GM23338 (cell line): ENCODE measurements around the gene KLHL41. TPM values are rescaled to one million over a fixed set of nuclear protein-coding genes. Genes with fewer than 3 reads are reported as not detected.

Experiments used
- ATAC-seq: fragments of 200-7000 bp; cut with Tn5 transposase; 3 replicates; pipeline ENCODE4 v1.9.1; 2020
- DNase-seq: peaks from one replicate; pipeline ENCODE4 v3.0.0-alpha.2; 2015; ENCODE audit warnings: low spot score
- H2AFZ ChIP-seq: fragments of 200-600 bp; sonication (generic); 2 replicates; pipeline ENCODE4 v1.8.0; 2016; ENCODE audit warnings: antibody characterized with exemption, mild to moderate bottlenecking, moderate library complexity
- H3F3A ChIP-seq: fragments of 200-600 bp; sonication (generic); replicated peaks from 2 replicates; pipeline ENCODE4 v1.8.0; 2017; ENCODE audit warnings: antibody characterized with exemption, mixed run types, low read depth
- H3K27ac ChIP-seq: fragments of 200-600 bp; sonication (generic); 2 replicates; pipeline ENCODE4 v1.6.1; 2016; ENCODE audit warnings: low read depth
- H3K27me3 ChIP-seq: fragments of 200-600 bp; sonication (generic); 2 replicates; pipeline ENCODE4 v1.8.0; 2016; ENCODE audit warnings: mild to moderate bottlenecking, mixed run types, moderate library complexity; ENCODE audit not compliant: insufficient read depth
- H3K36me3 ChIP-seq: fragments of 200-600 bp; sonication (generic); 2 replicates; pipeline ENCODE4 v1.8.0; 2016; ENCODE audit warnings: mild to moderate bottlenecking; ENCODE audit not compliant: insufficient read depth
- H3K4me1 ChIP-seq: fragments of 200-600 bp; sonication (generic); 2 replicates; pipeline ENCODE4 v1.8.0; 2016; ENCODE audit warnings: mild to moderate bottlenecking, moderate library complexity; ENCODE audit not compliant: insufficient read depth
- H3K4me2 ChIP-seq: fragments of 200-600 bp; sonication (generic); 2 replicates; pipeline ENCODE4 v1.7.1; 2017; ENCODE audit warnings: mixed run types
- H3K4me3 ChIP-seq: fragments of 200-600 bp; sonication (generic); 2 replicates; pipeline ENCODE4 v1.6.1; 2016; ENCODE audit warnings: mixed run types
- H3K79me2 ChIP-seq: fragments of 200-600 bp; sonication (generic); replicated peaks from 2 replicates; pipeline ENCODE4 v1.8.0; 2017; ENCODE audit warnings: mild to moderate bottlenecking; ENCODE audit not compliant: insufficient read depth
- H3K9me2 ChIP-seq: fragments of 200-600 bp; sonication (generic); 2 replicates; pipeline ENCODE4 v1.8.0; 2017; ENCODE audit not compliant: insufficient read depth
- H4K20me1 ChIP-seq: fragments of 200-600 bp; sonication (generic); replicated peaks from 2 replicates; pipeline ENCODE4 v1.8.0; 2017; ENCODE audit warnings: mild to moderate bottlenecking; ENCODE audit not compliant: insufficient read depth
- H3K27ac Mint-ChIP-seq: 2 replicates; pipeline ENCODE4 v1.8.0; 2020; ENCODE audit warnings: inconsistent platforms, mild to moderate bottlenecking, moderate library complexity, mixed read lengths
- H3K27me3 Mint-ChIP-seq: 3 replicates; pipeline ENCODE4 v1.8.0; 2022; ENCODE audit warnings: low read depth, mild to moderate bottlenecking, moderate library complexity, mixed read lengths, inconsistent platforms; ENCODE audit not compliant: insufficient read depth, poor library complexity
- H3K36me3 Mint-ChIP-seq: 3 replicates; pipeline ENCODE4 v1.8.0; 2021; ENCODE audit warnings: low read depth, mild to moderate bottlenecking, inconsistent platforms, moderate library complexity, mixed read lengths
- H3K4me1 Mint-ChIP-seq: 3 replicates; pipeline ENCODE4 v1.8.0; 2020; ENCODE audit warnings: mild to moderate bottlenecking, inconsistent platforms, mixed read lengths
- H3K4me3 Mint-ChIP-seq: 3 replicates; pipeline ENCODE4 v1.8.0; 2021; ENCODE audit warnings: moderate library complexity, mild to moderate bottlenecking, inconsistent platforms, mixed read lengths
- H3K9me3 Mint-ChIP-seq: 3 replicates; pipeline ENCODE4 v1.8.0; 2020; ENCODE audit warnings: moderate library complexity, mild to moderate bottlenecking, inconsistent platforms, mixed read lengths
- NANOG ChIP-seq: IDR thresholded peaks from 2 replicates; pipeline ENCODE4 v1.6.1; 2016; ENCODE audit warnings: antibody characterized with exemption, borderline replicate concordance
- POLR2AphosphoS5 ChIP-seq: IDR thresholded peaks from 2 replicates; pipeline ENCODE4 v1.6.1; 2016; ENCODE audit warnings: antibody characterized with exemption, low read depth
- STAT1 ChIP-seq: IDR thresholded peaks from one replicate; pipeline ENCODE4 v1.6.1; 2016; ENCODE audit warnings: antibody characterized with exemption; ENCODE audit not compliant: unreplicated experiment
- ZNF114 ChIP-seq: fragments of 250-450 bp; sonication (Bioruptor Pico); IDR thresholded peaks from 2 replicates; pipeline ENCODE4 v1.5.0; 2020; ENCODE audit warnings: mild to moderate bottlenecking, moderate library complexity
- ZNF462 ChIP-seq: fragments of 250-450 bp; sonication (Bioruptor Pico); IDR thresholded peaks from 2 replicates; pipeline ENCODE4 v1.5.0; 2020; ENCODE audit warnings: mild to moderate bottlenecking, moderate library complexity
- polyA plus RNA-seq: library from polyadenylated mRNA; unstranded; fragments of >200 nt; fragmentation: Nextera tagmentation; extraction: Ambion mirVana; gene quantifications from 2 replicates; pipeline ENCODE4 v1.2.1, GENCODE V29; 2016
- total RNA-seq: library from RNA; depleted of rRNA; stranded (reverse); fragments of >200 nt; shearing (Covaris generic); gene quantifications from 2 replicates; pipeline ENCODE4 v1.2.3, GENCODE V29; 2014
- TF ChIP-seq, protein P1 (sequence below): IDR thresholded peaks from 2 replicates; pipeline ENCODE4 v1.6.1; 2016; ENCODE audit warnings: antibody characterized with exemption
- TF ChIP-seq, protein P2 (sequence below), 2 experiments: fragments of 200-600 bp in 1 of 2; sonication (generic) in 1 of 2; conservative IDR thresholded peaks; 2 replicates each; pipeline versions ENCODE4 v1.5.1 to v1.6.1; 2016 to 2017; ENCODE audit warnings: antibody characterized with exemption in 2 of 2, low read depth in 2 of 2, mild to moderate bottlenecking in 2 of 2, moderate library complexity in 1 of 2

The KLHL41 gene
- total and polyA plus RNA-seq, 2 experiments from 2014 or later, result not detected

GRCh38 chr2:169507698-169508097 is 1.8 kb upstream of the KLHL41 start (continued):
- TF ChIP-seq ZNF462 (CRISPR knock-in tag), result no peak
- TF ChIP-seq, protein P1, sequence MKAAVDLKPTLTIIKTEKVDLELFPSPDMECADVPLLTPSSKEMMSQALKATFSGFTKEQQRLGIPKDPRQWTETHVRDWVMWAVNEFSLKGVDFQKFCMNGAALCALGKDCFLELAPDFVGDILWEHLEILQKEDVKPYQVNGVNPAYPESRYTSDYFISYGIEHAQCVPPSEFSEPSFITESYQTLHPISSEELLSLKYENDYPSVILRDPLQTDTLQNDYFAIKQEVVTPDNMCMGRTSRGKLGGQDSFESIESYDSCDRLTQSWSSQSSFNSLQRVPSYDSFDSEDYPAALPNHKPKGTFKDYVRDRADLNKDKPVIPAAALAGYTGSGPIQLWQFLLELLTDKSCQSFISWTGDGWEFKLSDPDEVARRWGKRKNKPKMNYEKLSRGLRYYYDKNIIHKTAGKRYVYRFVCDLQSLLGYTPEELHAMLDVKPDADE, result no peak
- TF ChIP-seq, protein P2, sequence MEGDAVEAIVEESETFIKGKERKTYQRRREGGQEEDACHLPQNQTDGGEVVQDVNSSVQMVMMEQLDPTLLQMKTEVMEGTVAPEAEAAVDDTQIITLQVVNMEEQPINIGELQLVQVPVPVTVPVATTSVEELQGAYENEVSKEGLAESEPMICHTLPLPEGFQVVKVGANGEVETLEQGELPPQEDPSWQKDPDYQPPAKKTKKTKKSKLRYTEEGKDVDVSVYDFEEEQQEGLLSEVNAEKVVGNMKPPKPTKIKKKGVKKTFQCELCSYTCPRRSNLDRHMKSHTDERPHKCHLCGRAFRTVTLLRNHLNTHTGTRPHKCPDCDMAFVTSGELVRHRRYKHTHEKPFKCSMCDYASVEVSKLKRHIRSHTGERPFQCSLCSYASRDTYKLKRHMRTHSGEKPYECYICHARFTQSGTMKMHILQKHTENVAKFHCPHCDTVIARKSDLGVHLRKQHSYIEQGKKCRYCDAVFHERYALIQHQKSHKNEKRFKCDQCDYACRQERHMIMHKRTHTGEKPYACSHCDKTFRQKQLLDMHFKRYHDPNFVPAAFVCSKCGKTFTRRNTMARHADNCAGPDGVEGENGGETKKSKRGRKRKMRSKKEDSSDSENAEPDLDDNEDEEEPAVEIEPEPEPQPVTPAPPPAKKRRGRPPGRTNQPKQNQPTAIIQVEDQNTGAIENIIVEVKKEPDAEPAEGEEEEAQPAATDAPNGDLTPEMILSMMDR (conservative IDR thresholded peaks at IDR 0.05; ENCODE audit: low read depth in 2 of 2), result no peak

DNA sequence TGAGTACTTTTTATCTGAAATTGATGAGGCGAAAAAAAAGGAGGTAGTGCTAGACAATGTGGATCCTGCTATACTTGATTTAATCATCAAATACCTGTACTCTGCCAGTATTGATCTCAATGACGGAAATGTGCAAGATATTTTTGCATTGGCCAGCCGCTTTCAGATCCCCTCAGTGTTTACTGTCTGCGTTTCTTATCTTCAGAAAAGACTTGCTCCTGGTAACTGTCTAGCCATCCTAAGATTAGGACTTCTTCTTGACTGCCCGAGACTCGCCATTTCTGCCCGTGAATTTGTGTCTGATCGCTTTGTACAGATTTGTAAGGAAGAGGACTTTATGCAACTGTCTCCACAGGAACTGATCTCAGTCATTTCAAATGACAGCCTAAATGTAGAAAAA is 453 bp downstream of the KLHL41 start:
- H4K20me1 ChIP-seq, result no peaks in the 10 kb centered on the region
- H3K4me2 ChIP-seq, result no peak overlapping the region
- no peaks in the 10 kb centered on the region for H3K9me2 ChIP-seq
- H3K27me3 Mint-ChIP-seq, result no peaks in the 10 kb centered on the region
- H3K36me3 ChIP-seq, result no peaks in the 10 kb centered on the region
- no peaks in the 10 kb centered on the region for H3K27me3 ChIP-seq
- no peak overlapping the region for H3K27ac ChIP-seq
- no peak overlapping the region for H3K27ac Mint-ChIP-seq
- H3K4me1 Mint-ChIP-seq, result peaks cover 9% of the 10 kb centered on the region; the same call in 2 of the 3 replicates
- H3K4me3 Mint-ChIP-seq, result no peak overlapping the region
- no peaks in the 10 kb centered on the region for H3K79me2 ChIP-seq
- no peak for DNase-seq
- peaks cover 8% of the 10 kb centered on the region; the same call in 1 of the 3 replicates for H3K36me3 Mint-ChIP-seq
- no peak for ATAC-seq
- H3K4me3 ChIP-seq, result no peak overlapping the region
- H3F3A ChIP-seq, result no peaks in the 10 kb centered on the region
- peaks cover 8% of the 10 kb centered on the region; the same call in 2 of the 3 replicates for H3K9me3 Mint-ChIP-seq
- H2AFZ ChIP-seq, result no peak overlapping the region; the same call in 1 of the 2 replicates
- H3K4me1 ChIP-seq, result no peaks in the 10 kb centered on the region
- TF ChIP-seq NANOG (no peak), STAT1 (no peak), ZNF114 (CRISPR knock-in tag) (no peak), POLR2AphosphoS5 (no peak)
- TF ChIP-seq, protein P1, result no peak
